Small intestine (tissue), 7 donors: Measurements from ENCODE around the gene PHACTR1. TPM values are rescaled to one million over a fixed set of nuclear protein-coding genes. Genes with fewer than 3 reads are reported as not detected.

Source experiments
- DNase-seq, 2 donors: peaks; one replicate each; pipeline versions ENCODE4 v3.0.0 to v3.0.0-alpha.2; 2013
- FAIRE-seq: peaks from 2 replicates; lab custom pipeline; 2012; peaks lifted over from hg19 to GRCh38; lab: Jason Lieb, UNC
- H3K27ac ChIP-seq, 3 donors: one replicate each; pipeline ENCODE4 v1.5.1; 2013; ENCODE audit warnings: low read length in 2 of 3, mild to moderate bottlenecking in 2 of 3, control low read depth in 1 of 3, inconsistent platforms in 1 of 3, low read depth in 1 of 3, moderate library complexity in 1 of 3
- H3K27me3 ChIP-seq, 3 donors: one replicate each; pipeline ENCODE4 v1.6.1; 2013; ENCODE audit warnings: low read length in 3 of 3, inconsistent platforms in 1 of 3; ENCODE audit not compliant: control insufficient read depth in 3 of 3, insufficient read depth in 3 of 3
- H3K36me3 ChIP-seq, 3 donors: one replicate each; pipeline ENCODE4 v1.6.1; 2013; ENCODE audit warnings: low read length in 3 of 3, inconsistent platforms in 1 of 3, low read depth in 1 of 3, mild to moderate bottlenecking in 1 of 3, moderate library complexity in 1 of 3; ENCODE audit not compliant: control insufficient read depth in 3 of 3, insufficient read depth in 2 of 3
- H3K4me1 ChIP-seq, 3 donors: one replicate each; pipeline ENCODE4 v1.6.1; 2013; ENCODE audit warnings: low read length in 2 of 3, inconsistent platforms in 1 of 3, low read depth in 1 of 3, mild to moderate bottlenecking in 1 of 3, moderate library complexity in 1 of 3; ENCODE audit not compliant: control insufficient read depth in 3 of 3, insufficient read depth in 2 of 3
- H3K4me3 ChIP-seq, 3 donors: one replicate each; pipeline ENCODE4 v1.5.1; 2013; ENCODE audit warnings: low read length in 3 of 3, control low read depth in 1 of 3, inconsistent platforms in 1 of 3, low read depth in 1 of 3, mild to moderate bottlenecking in 1 of 3, moderate library complexity in 1 of 3
- H3K9me3 ChIP-seq, 2 donors: one replicate each; pipeline ENCODE4 v1.6.1; 2013; ENCODE audit warnings: low read depth in 1 of 2, low read length in 1 of 2; ENCODE audit not compliant: control insufficient read depth in 2 of 2, insufficient read depth in 1 of 2
- WGBS, 3 donors: extraction: QIAGEN DNeasy Blood & Tissue Kit; methylation state at CpG; one replicate each; pipeline ENCODE4 v1.1.7; 2013; 5-methylcytosine and 5-hydroxymethylcytosine counted together
- polyA plus RNA-seq, 4 donors: library from polyadenylated mRNA; stranded (reverse) in 3 of 4; unstranded in 1 of 4; fragments of 200-250 nt in 3 of 4; fragments of 120-200 nt in 1 of 4; gene quantifications; one replicate each; pipeline versions ENCODE4 v1.2.1 to v1.2.3, GENCODE V29; 2013
- donor health status: healthy with polysubstance abuse.
- donor health status: control.
- donor health status: control.
- donor health status: Bipolar disorder and iron deficiency.
- donor health status: healthy.

Gene PHACTR1
- polyA plus RNA-seq, 4 donors: 0.67 to 3.8 (median 1.8) TPM

DNA sequence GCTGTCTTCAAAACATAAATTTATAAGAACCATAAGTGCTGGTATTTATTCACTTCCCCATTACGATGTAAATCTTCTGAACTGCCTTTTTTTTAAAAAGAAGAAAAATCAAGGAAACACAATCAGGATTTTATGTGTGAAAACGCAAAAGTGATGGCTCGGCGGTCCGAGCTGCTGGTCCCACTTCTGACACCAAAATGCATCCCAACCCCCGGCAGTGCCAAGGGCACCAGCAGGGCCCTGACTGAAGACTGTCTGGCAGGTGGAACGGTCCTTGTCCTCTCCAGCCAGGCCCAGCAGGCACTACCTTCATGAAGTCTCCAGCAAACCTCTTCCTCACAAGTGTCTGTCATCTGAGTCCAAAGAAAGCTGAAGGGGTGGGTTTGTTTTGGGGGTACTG lies 570.5 kb downstream of the PHACTR1 start:
- Histone ChIP-seq H3K9me3 (peaks cover 0 to 41% of the 10 kb centered on the region in 2 donors), H3K4me1 (peaks cover 0 to 10% (median 0%) of the 10 kb centered on the region in 3 donors), H3K27me3 (no peaks in the 10 kb centered on the region), H3K27ac (no peak overlapping the region), H3K4me3 (no peak overlapping the region), H3K36me3 (peaks cover 0 to 34% (median 0%) of the 10 kb centered on the region in 3 donors)
- FAIRE-seq (no peak), DNase-seq (no peak)
- 90 to 99% (median 98%) methylated on average over 7 of the region's 7 CpGs for WGBS, 3 donors

GRCh38 chr6:13288481-13288880 lies 571.9 kb downstream of the PHACTR1 start:
- H3K27me3 ChIP-seq: no peaks in the 10 kb centered on the region
- 90 to 99% (median 97%) methylated on average over 9 of the region's 9 CpGs for WGBS, 3 donors
- no peak for FAIRE-seq
- no peak overlapping the region for H3K27ac ChIP-seq
- DNase-seq: no peak
- peaks cover 0 to 45% (median 0%) of the 10 kb centered on the region in 3 donors for H3K36me3 ChIP-seq
- H3K4me3 ChIP-seq: no peak overlapping the region
- H3K4me1 ChIP-seq: peaks cover 0 to 8% (median 0%) of the 10 kb centered on the region in 3 donors
- peaks cover 0 to 41% of the 10 kb centered on the region in 2 donors for H3K9me3 ChIP-seq

- Histone ChIP-seq H3K9me3 (peaks cover 0 to 41% of the 10 kb centered on the region in 2 donors), H3K27me3 (no peaks in the 10 kb centered on the region), H3K36me3 (peaks cover 0 to 50% (median under 1%) of the 10 kb centered on the region in 3 donors), H3K27ac (peak overlapping the region in 1 of 3 donors; percentile 44), H3K4me1 (peaks cover 0 to 8% (median 0%) of the 10 kb centered on the region in 3 donors), H3K4me3 (no peak overlapping the region)
- FAIRE-seq: no peak
- 90 to 96% (median 90%) methylated on average over 13 of the region's 13 CpGs for WGBS, 3 donors
- no peak for DNase-seq
These were observed 572.4 kb downstream of the PHACTR1 start for GRCh38 chr6:13288969-13289391.

- 24 to 53% (median 32%) methylated on average over 9 of the region's 9 CpGs for WGBS, 3 donors
- no peaks in the 10 kb centered on the region for H3K27me3 ChIP-seq
- H3K4me3 ChIP-seq: no peak overlapping the region
- peaks cover 0 to 8% (median 0%) of the 10 kb centered on the region in 3 donors for H3K4me1 ChIP-seq
- peaks cover 4 to 55% (median 7%) of the 10 kb centered on the region in 3 donors for H3K36me3 ChIP-seq
- peak overlapping the region in 2 of 3 donors; percentile 16 to 44 for H3K27ac ChIP-seq
- DNase-seq (peak; percentile 89 to 90), FAIRE-seq (no peak)
- H3K9me3 ChIP-seq: peaks cover 0 to 37% of the 10 kb centered on the region in 2 donors
These were observed 573.3 kb downstream of the PHACTR1 start for GRCh38 chr6:13289789-13290318.

DNA sequence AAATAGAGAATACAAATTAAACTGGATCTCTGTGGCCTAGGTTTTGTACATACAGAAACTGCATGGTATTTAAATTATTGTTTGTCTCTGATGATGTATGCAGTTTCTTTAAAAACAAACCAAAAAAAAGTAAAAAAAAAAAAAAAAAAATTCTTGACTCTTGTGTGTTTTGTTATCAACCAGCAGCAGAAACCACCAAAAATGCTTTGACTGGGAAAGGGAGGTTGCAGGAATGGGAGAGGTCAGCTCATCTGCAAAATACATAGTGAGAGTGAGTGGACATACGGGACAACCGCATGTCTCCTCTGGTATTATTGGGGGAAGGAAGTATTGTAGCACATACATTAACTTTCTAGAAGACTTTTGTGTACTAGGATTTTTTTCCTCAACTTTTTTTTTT lies 573.8 kb downstream of the PHACTR1 start:
- Histone ChIP-seq H3K4me1 (peaks cover 0 to 8% (median 0%) of the 10 kb centered on the region in 3 donors), H3K4me3 (no peak overlapping the region), H3K36me3 (peaks cover 7 to 58% (median 8%) of the 10 kb centered on the region in 3 donors), H3K27me3 (no peaks in the 10 kb centered on the region), H3K27ac (peak overlapping the region in 1 of 3 donors; percentile 44), H3K9me3 (peaks cover 0 to 35% of the 10 kb centered on the region in 2 donors)
- 82 to 97% (median 90%) methylated on average over 2 of the region's 2 CpGs for WGBS, 3 donors
- DNase-seq (no peak), FAIRE-seq (no peak)

- Histone ChIP-seq H3K4me3 (no peak overlapping the region), H3K9me3 (peaks cover 0 to 14% of the 10 kb centered on the region in 2 donors), H3K36me3 (peaks cover 7 to 71% (median 11%) of the 10 kb centered on the region in 3 donors), H3K4me1 (peaks cover 0 to 8% (median 0%) of the 10 kb centered on the region in 3 donors), H3K27me3 (no peaks in the 10 kb centered on the region), H3K27ac (no peak overlapping the region)
- DNase-seq (no peak), FAIRE-seq (no peak)
- 84 to 91% (median 88%) methylated on average over 9 of the region's 9 CpGs for WGBS, 3 donors
These were observed 576.2 kb downstream of the PHACTR1 start for GRCh38 chr6:13292774-13293173.

- DNase-seq: no peak
These were observed 578.0 kb downstream of the PHACTR1 start for GRCh38 chr6:13294499-13295069.

GRCh38 chr6:13295576-13295975 lies 579.0 kb downstream of the PHACTR1 start:
- no peak overlapping the region for H3K4me3 ChIP-seq
- no peaks in the 10 kb centered on the region for H3K9me3 ChIP-seq
- no peak for FAIRE-seq
- WGBS, 3 donors: 91 to 95% (median 93%) methylated on average over 11 of the region's 11 CpGs
- DNase-seq: no peak
- peaks cover 7 to 75% (median 15%) of the 10 kb centered on the region in 3 donors for H3K36me3 ChIP-seq
- H3K27ac ChIP-seq: no peak overlapping the region
- H3K4me1 ChIP-seq: no peaks in the 10 kb centered on the region
- H3K27me3 ChIP-seq: no peaks in the 10 kb centered on the region

More at GRCh38 chr6:13294499-13295069, 578.0 kb downstream of the PHACTR1 start:
- Histone ChIP-seq H3K36me3 (peaks cover 7 to 67% (median 11%) of the 10 kb centered on the region in 3 donors), H3K4me3 (no peak overlapping the region), H3K4me1 (peaks cover 0 to under 1% (median 0%) of the 10 kb centered on the region in 3 donors), H3K27ac (no peak overlapping the region), H3K9me3 (no peaks in the 10 kb centered on the region), H3K27me3 (no peaks in the 10 kb centered on the region)
- 78 to 88% (median 83%) methylated on average over 13 of the region's 13 CpGs for WGBS, 3 donors
- FAIRE-seq: no peak
